SK-N-SH (cell line): Measurements from ENCODE around the gene TTC7B. TPM values are rescaled to one million over a fixed set of nuclear protein-coding genes. Genes with fewer than 3 reads are reported as not detected.

ENCODE experiments used
- CTCF ChIA-PET: fragments of 300-600, 350-600 bp; formaldehyde crosslinking; extraction: SDS; loops from one replicate; lab custom pipeline; 2021; lab: Yijun Ruan, JAX
- POLR2A ChIA-PET: fragments of 350-600 bp; sonication (Branson Sonifier 250); formaldehyde crosslinking; extraction: SDS; loops from one replicate; lab custom pipeline; 2020; ENCODE audit warnings: antibody characterized with exemption, inconsistent platforms; lab: Yijun Ruan, JAX
- DNase-seq: peaks from one replicate; pipeline ENCODE4 v3.0.0; 2012
- H2AFZ ChIP-seq: fragments of 200-600 bp; sonication (generic); 2 replicates; pipeline ENCODE4 v1.8.1; 2016; ENCODE audit warnings: antibody characterized with exemption, mild to moderate bottlenecking, low read depth
- H3F3A ChIP-seq: fragments of 200-600 bp; sonication (generic); replicated peaks from 2 replicates; pipeline ENCODE3; 2016; ENCODE audit warnings: antibody characterized with exemption, mild to moderate bottlenecking; ENCODE audit not compliant: insufficient read depth
- H3K27ac ChIP-seq, 2 experiments: fragments of 200-500 bp in 1 of 2; fragments of 200-600 bp in 1 of 2; sonication (Bioruptor generic) in 1 of 2; sonication (generic), shearing (Covaris generic) in 1 of 2; 2 replicates each; pipeline versions ENCODE4 v1.5.1 to v1.6.1; 2014 to 2016; ENCODE audit warnings: low read depth in 2 of 2, inconsistent platforms in 1 of 2, low read length in 1 of 2, mild to moderate bottlenecking in 1 of 2, mixed read lengths in 1 of 2
- H3K27me3 ChIP-seq: fragments of 200-600 bp; sonication (generic), shearing (Covaris generic); 2 replicates; pipeline ENCODE4 v1.6.1; 2016; ENCODE audit warnings: mixed run types; ENCODE audit not compliant: insufficient read depth
- H3K36me3 ChIP-seq, 2 experiments: fragments of 200-500 bp in 1 of 2; fragments of 200-600 bp in 1 of 2; sonication (Bioruptor generic) in 1 of 2; sonication (generic) in 1 of 2; replicated peaks in 1 of 2; 2 replicates each; pipeline versions ENCODE3 to v1.5.1; 2014 to 2016; ENCODE audit warnings: low read length in 1 of 2, mild to moderate bottlenecking in 1 of 2; ENCODE audit not compliant: insufficient read depth in 2 of 2, control insufficient read depth in 1 of 2
- H3K4me1 ChIP-seq, 2 experiments: fragments of 200-500 bp in 1 of 2; fragments of 200-600 bp in 1 of 2; sonication (Bioruptor generic) in 1 of 2; sonication (generic), shearing (Covaris generic) in 1 of 2; 2 replicates each; pipeline versions ENCODE4 v1.5.1 to v1.6.1; 2014 to 2016; ENCODE audit warnings: low read depth in 1 of 2, low read length in 1 of 2, mixed run types in 1 of 2; ENCODE audit not compliant: insufficient read depth in 2 of 2, control insufficient read depth in 1 of 2
- H3K4me2 ChIP-seq: fragments of 200-600 bp; sonication (generic), shearing (Covaris generic); 2 replicates; pipeline ENCODE4 v1.6.1; 2017; ENCODE audit warnings: mixed run types
- H3K4me3 ChIP-seq, 2 experiments: fragments of 200-500 bp in 1 of 2; fragments of 200-600 bp in 1 of 2; sonication (Bioruptor generic) in 1 of 2; sonication (generic), shearing (Covaris generic) in 1 of 2; 2 replicates each; pipeline versions ENCODE4 v1.5.1 to v1.8.1; 2014 to 2016; ENCODE audit warnings: low read depth in 2 of 2, inconsistent platforms in 1 of 2, low read length in 1 of 2, mild to moderate bottlenecking in 1 of 2, mixed read lengths in 1 of 2, moderate library complexity in 1 of 2
- H3K79me2 ChIP-seq: fragments of 200-600 bp; sonication (generic); 2 replicates; pipeline ENCODE4 v1.8.1; 2017; ENCODE audit warnings: mild to moderate bottlenecking; ENCODE audit not compliant: insufficient read depth
- H3K9ac ChIP-seq: fragments of 200-600 bp; sonication (generic); 2 replicates; pipeline ENCODE4 v1.6.1; 2017; ENCODE audit warnings: mixed run types
- H3K9me2 ChIP-seq: fragments of 200-600 bp; sonication (generic); 2 replicates; pipeline ENCODE4 v1.6.1; 2017; ENCODE audit warnings: mixed run types
- H3K9me3 ChIP-seq: fragments of 200-600 bp; sonication (generic); 2 replicates; pipeline ENCODE4 v1.6.1; 2017; ENCODE audit warnings: mixed run types, mild to moderate bottlenecking, moderate library complexity
- H4K20me1 ChIP-seq: fragments of 200-600 bp; sonication (generic); 2 replicates; pipeline ENCODE4 v1.6.1; 2017; ENCODE audit warnings: mild to moderate bottlenecking, mixed run types; ENCODE audit not compliant: insufficient read depth
- CHD2 ChIP-seq: fragments of 150-350 bp; IDR thresholded peaks from 2 replicates; pipeline ENCODE4 v1.6.1; 2018; ENCODE audit warnings: low read length; ENCODE audit not compliant: partially characterized antibody
- ELF1 ChIP-seq: IDR thresholded peaks from 2 replicates; pipeline ENCODE4 v1.4.0; 2012
- EP300 ChIP-seq, 2 experiments: IDR thresholded peaks; 2 replicates each; pipeline versions ENCODE4 v1.4.0 to v1.6.1; 2012; ENCODE audit warnings: borderline replicate concordance in 1 of 2, low read depth in 1 of 2, low read length in 1 of 2
- EZH2phosphoT487 ChIP-seq: fragments of 200-600 bp; sonication (generic); IDR thresholded peaks from 2 replicates; pipeline ENCODE4 v1.6.1; 2017; ENCODE audit warnings: low read depth, mixed run types, mild to moderate bottlenecking, antibody characterized with exemption, moderate library complexity, borderline replicate concordance
- FOXJ3 ChIP-seq: sonication (generic); formaldehyde crosslinking; IDR thresholded peaks from 2 replicates; pipeline ENCODE4 v1.5.1; 2020; ENCODE audit warnings: mild to moderate bottlenecking, missing genetic modification reagents
- MXI1 ChIP-seq: IDR thresholded peaks from 2 replicates; pipeline ENCODE4 v1.6.1; 2012; ENCODE audit warnings: mild to moderate bottlenecking, low read depth, low read length, improper control_type of control experiment
- NRF1 ChIP-seq: IDR thresholded peaks from 2 replicates; pipeline ENCODE4 v1.6.1; 2012; ENCODE audit warnings: low read depth, mild to moderate bottlenecking, low read length
- PBX3 ChIP-seq: IDR thresholded peaks from 2 replicates; pipeline ENCODE4; 2012
- RAD21 ChIP-seq: IDR thresholded peaks from 2 replicates; pipeline ENCODE4 v1.6.1; 2012; ENCODE audit warnings: mild to moderate bottlenecking, low read length
- RCOR1 ChIP-seq: fragments of 150-350 bp; IDR thresholded peaks from 2 replicates; pipeline ENCODE4 v1.6.1; 2017; ENCODE audit warnings: antibody characterized with exemption, low read length
- REST ChIP-seq: IDR thresholded peaks from 2 replicates; pipeline ENCODE4 v1.6.1; 2012; ENCODE audit warnings: mild to moderate bottlenecking, low read depth, low read length, moderate library complexity
- RFX5 ChIP-seq: IDR thresholded peaks from 2 replicates; pipeline ENCODE4 v1.6.1; 2012; ENCODE audit warnings: mild to moderate bottlenecking, improper control_type of control experiment, low read length
- RXRA ChIP-seq: IDR thresholded peaks from 2 replicates; pipeline ENCODE4 v1.4.0; 2012; ENCODE audit warnings: low read depth, mild to moderate bottlenecking, borderline replicate concordance
- SIN3A ChIP-seq: IDR thresholded peaks from 2 replicates; pipeline ENCODE4 v1.6.1; 2012; ENCODE audit warnings: low read depth, mild to moderate bottlenecking, low read length, moderate library complexity, borderline replicate concordance
- TAF1 ChIP-seq: IDR thresholded peaks from 2 replicates; pipeline ENCODE4 v1.6.1; 2012; ENCODE audit warnings: low read depth, mild to moderate bottlenecking, low read length, moderate library complexity, borderline replicate concordance
- WGBS: methylation state at CpG from one replicate; pipeline ENCODE4 v1.1.6; 2017; ENCODE audit warnings: low lambda C conversion rate; 5-methylcytosine and 5-hydroxymethylcytosine counted together
- polyA plus RNA-seq, 3 experiments: library from polyadenylated mRNA; depleted of rRNA; stranded (reverse); fragments of >200 nt; gene quantifications; 2 replicates each; pipeline ENCODE4 v1.2.3, GENCODE V29; 2012
- TF ChIP-seq, protein P1 (sequence below): IDR thresholded peaks from 2 replicates; pipeline ENCODE4 v1.4.0; 2012; ENCODE audit warnings: low read depth, borderline replicate concordance

The TTC7B gene
- polyA plus RNA-seq, 1 of the 3 experiments (the other 2 are of a cell fraction) = 43.1 TPM

- no peak overlapping the region for H3K4me2 ChIP-seq
- ChIA-PET POLR2A (interaction anchor here (0.6 kb wide), 1 partner anchor 61 kb away, joined by 3 read pairs; no protein-coding TSS in a partner anchor), CTCF (interaction anchor here (1.0 to 1.6 kb wide), 2 partner anchors 155 to 209 kb away, joined by 3 to 5 read pairs; no protein-coding TSS in a partner anchor)
- no peak for DNase-seq
- no peak overlapping the region for H2AFZ ChIP-seq
- H3K4me1 ChIP-seq = peaks cover 7 to 33% of the 10 kb centered on the region in 2 experiments; a peak in 3 of 4 replicates
- no peaks in the 10 kb centered on the region for H3K79me2 ChIP-seq
- TF ChIP-seq REST (no peak), EP300 (IDR thresholded peaks at IDR 0.05; ENCODE audit: borderline replicate concordance in 1 of 2, low read depth in 1 of 2, low read length in 1 of 2) (no peak), EZH2phosphoT487 (no peak), PBX3 (no peak), RAD21 (no peak), CHD2 (no peak), TAF1 (no peak), RXRA (no peak), NRF1 (no peak), ELF1 (no peak), MXI1 (no peak), RCOR1 (no peak), FOXJ3 (CRISPR knock-in tag) (no peak), SIN3A (no peak), RFX5 (no peak)
- TF ChIP-seq, protein P1, sequence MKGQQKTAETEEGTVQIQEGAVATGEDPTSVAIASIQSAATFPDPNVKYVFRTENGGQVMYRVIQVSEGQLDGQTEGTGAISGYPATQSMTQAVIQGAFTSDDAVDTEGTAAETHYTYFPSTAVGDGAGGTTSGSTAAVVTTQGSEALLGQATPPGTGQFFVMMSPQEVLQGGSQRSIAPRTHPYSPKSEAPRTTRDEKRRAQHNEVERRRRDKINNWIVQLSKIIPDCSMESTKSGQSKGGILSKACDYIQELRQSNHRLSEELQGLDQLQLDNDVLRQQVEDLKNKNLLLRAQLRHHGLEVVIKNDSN = no peak
- no peak overlapping the region for H3K9ac ChIP-seq
- no peaks in the 10 kb centered on the region for H3K9me2 ChIP-seq
- no peaks in the 10 kb centered on the region for H4K20me1 ChIP-seq
- no peaks in the 10 kb centered on the region for H3K9me3 ChIP-seq
- peaks cover 5% of the 10 kb centered on the region for H3F3A ChIP-seq
- no peak overlapping the region for H3K4me3 ChIP-seq
- peaks cover 0 to 6% of the 10 kb centered on the region in 2 experiments for H3K36me3 ChIP-seq
- WGBS = 91% methylated on average over 6 of the region's 7 CpGs
- H3K27me3 ChIP-seq = no peaks in the 10 kb centered on the region
- peak overlapping the region in 1 of 2 experiments; percentile 48; a peak in 2 of 4 replicates for H3K27ac ChIP-seq
Observed at GRCh38 chr14:90608929-90609341, 207.3 kb downstream of the TTC7B start.
